Adipocyte (in vitro differentiated cells): ENCODE results near the gene PPP1R3E.
"Not testable (repeated sequence)": the region's sequence is repeated elsewhere in the genome, so short reads cannot be mapped to it uniquely, and the experiment has no call there.

ENCODE experiments used
- DNase-seq: peaks from one replicate; pipeline ENCODE4 v3.0.0-alpha.2; 2015; ENCODE audit warnings: low read depth
- H3K27me3 ChIP-seq: replicated peaks from 2 replicates; pipeline ENCODE4 v1.7.0; 2013; ENCODE audit warnings: mild to moderate bottlenecking, low read length, moderate library complexity; ENCODE audit not compliant: control insufficient read depth, insufficient read depth
- H3K36me3 ChIP-seq: 2 replicates; pipeline ENCODE4 v1.7.0; 2013; ENCODE audit warnings: low read length, mild to moderate bottlenecking, moderate library complexity; ENCODE audit not compliant: control insufficient read depth, insufficient read depth, severe bottlenecking
- H3K4me1 ChIP-seq: 2 replicates; pipeline ENCODE4 v1.7.0; 2013; ENCODE audit warnings: mild to moderate bottlenecking, low read length, moderate library complexity; ENCODE audit not compliant: control insufficient read depth, insufficient read depth
- H3K4me3 ChIP-seq: 2 replicates; pipeline ENCODE4 v1.7.0; 2013; ENCODE audit warnings: mild to moderate bottlenecking, low read length, moderate library complexity
- H3K9ac ChIP-seq: 2 replicates; pipeline ENCODE4 v1.7.0; 2013; ENCODE audit warnings: mild to moderate bottlenecking, low read length, moderate library complexity
- H3K9me3 ChIP-seq: 2 replicates; pipeline ENCODE4 v1.7.0; 2013; ENCODE audit warnings: mild to moderate bottlenecking, low read length, moderate library complexity; ENCODE audit not compliant: control insufficient read depth

The PPP1R3E gene

DNA sequence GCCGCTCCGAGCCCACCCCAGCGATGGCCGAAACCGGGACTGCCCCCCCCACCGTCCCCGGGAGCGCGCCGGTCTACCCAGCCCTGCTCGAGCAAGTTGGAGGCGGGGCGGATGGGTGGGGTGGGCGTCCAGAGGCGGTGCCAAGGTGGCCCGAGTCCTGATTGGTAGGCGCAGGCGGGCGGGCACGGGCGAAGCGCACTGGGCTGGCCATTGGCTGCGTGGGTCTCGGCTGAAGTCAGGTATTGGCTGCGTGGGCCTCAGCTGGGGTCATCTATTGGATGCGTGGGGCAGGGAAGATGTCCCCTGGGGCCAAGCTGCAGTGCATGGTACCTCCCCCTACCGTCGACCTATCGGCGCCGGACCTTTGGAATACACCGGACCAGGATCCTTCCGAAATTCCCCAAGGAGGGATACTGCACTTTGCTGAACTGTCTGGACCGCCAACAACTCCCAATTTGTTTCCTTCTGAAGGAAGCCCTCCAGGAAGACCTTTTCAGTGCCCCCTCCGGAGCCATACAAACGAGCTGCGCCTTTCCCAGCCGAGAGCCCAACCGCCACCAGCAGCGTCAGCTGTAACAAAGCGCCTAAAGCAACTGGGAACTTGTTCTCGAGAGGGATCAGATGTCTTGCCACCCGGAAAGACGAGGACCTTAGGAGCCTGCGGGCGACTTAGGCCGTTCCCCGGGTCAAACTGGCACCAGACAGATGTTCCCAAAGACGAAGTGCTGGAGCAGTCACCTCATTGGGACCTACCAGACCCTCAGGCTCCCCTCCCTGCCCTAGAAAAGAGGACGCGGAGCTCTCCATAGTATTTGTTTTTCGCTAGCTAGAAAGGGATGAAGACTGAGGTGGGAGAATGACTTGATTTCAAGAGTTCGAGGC lies 16.4 kb downstream of the PPP1R3E start, which contains the start of gene HOMEZ:
TSS of gene HOMEZ (minus strand) at position 113 of the 882 bp plus-strand sequence. CDS start 180 bp downstream, outside the sequence.
- Histone ChIP-seq H3K9me3 (no peaks in the 10 kb centered on the region), H3K36me3 (peaks cover 6% of the 10 kb centered on the region), H3K4me3 (peak within 1 kb of the TSS; percentile 97), H3K4me1 (peaks cover 20% of the 10 kb centered on the region), H3K27me3 (no peaks in the 10 kb centered on the region), H3K9ac (peak within 1 kb of the TSS; percentile 96)
- peak; percentile 99 for DNase-seq

DNA sequence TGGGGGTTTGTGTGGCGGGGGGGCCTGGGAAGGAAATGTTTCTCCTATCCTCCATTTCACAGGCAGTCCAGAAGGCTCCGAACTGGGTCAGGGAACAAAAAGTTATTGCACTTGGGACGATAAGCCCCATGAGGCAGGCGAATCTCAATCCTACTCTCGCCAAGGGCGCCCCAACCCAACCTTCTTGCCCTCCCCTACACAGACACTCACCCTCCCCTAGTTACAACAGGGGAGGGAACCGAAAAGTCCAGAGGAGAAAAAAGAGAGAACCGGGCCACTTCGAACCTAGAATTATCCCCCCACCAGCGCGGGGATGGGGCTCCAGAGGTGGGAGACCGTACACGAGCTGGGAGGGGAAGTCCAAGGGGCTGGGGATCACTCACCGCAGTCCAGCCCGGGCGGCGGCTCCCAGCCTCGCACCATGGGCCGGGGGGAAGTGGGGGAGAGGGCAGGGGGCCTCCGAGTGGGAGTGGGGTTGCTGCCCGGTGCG lies 17.1 kb downstream of the PPP1R3E start:
- Histone ChIP-seq H3K36me3 (peaks cover 6% of the 10 kb centered on the region), H3K4me1 (peaks cover 20% of the 10 kb centered on the region), H3K9ac (peak overlapping the region; percentile 96), H3K27me3 (no peaks in the 10 kb centered on the region), H3K9me3 (no peaks in the 10 kb centered on the region), H3K4me3 (peak overlapping the region; percentile 97)
- no peak for DNase-seq

- peaks cover 6% of the 10 kb centered on the region for H3K36me3 ChIP-seq
- peaks cover 20% of the 10 kb centered on the region for H3K4me1 ChIP-seq
- DNase-seq, result peak; percentile 67
- no peaks in the 10 kb centered on the region for H3K9me3 ChIP-seq
- H3K4me3 ChIP-seq, result peak overlapping the region; percentile 97
- H3K27me3 ChIP-seq, result no peaks in the 10 kb centered on the region
- H3K9ac ChIP-seq, result peak overlapping the region; percentile 96
Observed at GRCh38 chr14:23284654-23285529, 17.8 kb downstream of the PPP1R3E start.

- H3K36me3 ChIP-seq, result peaks cover 15% of the 10 kb centered on the region
- DNase-seq, result no peak
- H3K4me1 ChIP-seq, result peaks cover 13% of the 10 kb centered on the region
- no peaks in the 10 kb centered on the region for H3K9me3 ChIP-seq
- H3K4me3 ChIP-seq, result no peak overlapping the region
- H3K9ac ChIP-seq, result no peak overlapping the region
- no peaks in the 10 kb centered on the region for H3K27me3 ChIP-seq
Observed at GRCh38 chr14:23281247-23281646, 21.4 kb downstream of the PPP1R3E start.

DNA sequence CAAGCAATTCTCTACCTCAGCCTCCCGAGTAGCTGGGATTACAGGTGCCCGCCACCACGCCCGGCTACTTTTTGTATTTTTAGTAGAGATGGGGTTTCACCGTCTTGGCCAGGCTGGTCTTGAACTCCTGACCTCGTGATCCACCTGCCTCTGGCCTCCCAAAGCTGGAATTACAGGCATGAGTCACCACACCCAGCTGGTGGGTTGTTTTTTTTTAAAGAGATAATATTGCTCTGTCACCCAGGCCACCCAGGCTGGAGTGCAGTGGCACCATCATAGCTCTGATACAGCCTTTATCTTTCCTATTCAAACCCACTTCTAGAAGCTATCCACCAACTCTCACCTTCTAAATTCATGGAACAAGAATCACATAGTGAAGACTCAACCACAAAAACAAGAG lies 24.7 kb downstream of the PPP1R3E start:
- not testable (repeated sequence) for H3K9ac ChIP-seq, H3K27me3 ChIP-seq, DNase-seq, H3K4me1 ChIP-seq, H3K4me3 ChIP-seq, H3K9me3 ChIP-seq
- peaks cover 30% of the 10 kb centered on the region for H3K36me3 ChIP-seq

- no peak overlapping the region for H3K9ac ChIP-seq
- H3K4me1 ChIP-seq, result no peaks in the 10 kb centered on the region
- peaks cover 28% of the 10 kb centered on the region for H3K36me3 ChIP-seq
- H3K27me3 ChIP-seq, result no peaks in the 10 kb centered on the region
- no peak overlapping the region for H3K4me3 ChIP-seq
- H3K9me3 ChIP-seq, result no peaks in the 10 kb centered on the region
- DNase-seq, result no peak
Observed at GRCh38 chr14:23277189-23277588, 25.5 kb downstream of the PPP1R3E start.

GRCh38 chr14:23275412-23275811 lies 27.2 kb downstream of the PPP1R3E start:
- Histone ChIP-seq H3K27me3 (no peaks in the 10 kb centered on the region), H3K9me3 (no peaks in the 10 kb centered on the region), H3K4me3 (no peak overlapping the region), H3K4me1 (no peaks in the 10 kb centered on the region), H3K36me3 (peaks cover 24% of the 10 kb centered on the region), H3K9ac (no peak overlapping the region)
- no peak for DNase-seq

GRCh38 chr14:23269193-23269592 lies 33.5 kb downstream of the PPP1R3E start:
- Histone ChIP-seq H3K4me3 (no peak overlapping the region), H3K9me3 (no peaks in the 10 kb centered on the region), H3K9ac (no peak overlapping the region), H3K27me3 (no peaks in the 10 kb centered on the region), H3K4me1 (no peaks in the 10 kb centered on the region), H3K36me3 (no peaks in the 10 kb centered on the region)
- DNase-seq, result no peak

GRCh38 chr14:23260849-23261248 lies 41.8 kb downstream of the PPP1R3E start:
- H3K4me1 ChIP-seq, H3K4me3 ChIP-seq, H3K27me3 ChIP-seq, H3K9ac ChIP-seq, H3K36me3 ChIP-seq, DNase-seq, H3K9me3 ChIP-seq: not testable (repeated sequence)

GRCh38 chr14:23259426-23259825 lies 43.2 kb downstream of the PPP1R3E start:
- Histone ChIP-seq H3K4me1 (no peaks in the 10 kb centered on the region), H3K9ac (no peak overlapping the region), H3K9me3 (no peaks in the 10 kb centered on the region), H3K36me3 (no peaks in the 10 kb centered on the region), H3K4me3 (no peak overlapping the region), H3K27me3 (peaks cover 4% of the 10 kb centered on the region)
- DNase-seq, result no peak

DNA sequence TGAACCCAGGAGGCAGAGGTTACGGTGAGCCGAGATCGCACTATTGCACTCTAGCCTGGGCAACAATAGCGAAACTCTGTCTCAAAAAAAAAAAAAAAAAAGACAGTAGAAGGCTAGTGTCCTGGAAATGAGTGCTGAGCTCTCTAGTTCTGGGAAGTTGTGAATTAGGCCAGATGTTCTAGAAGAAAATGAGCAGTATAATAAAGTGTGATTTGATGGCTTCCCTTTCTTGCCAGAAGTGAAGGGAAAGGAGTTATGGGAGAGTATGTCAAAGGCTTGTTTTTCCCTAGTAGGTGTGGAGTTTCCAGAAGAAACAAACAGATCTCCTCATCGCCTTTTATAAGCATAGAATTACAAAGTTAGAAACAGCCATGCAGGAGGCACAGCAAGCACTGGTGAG lies 44.4 kb downstream of the PPP1R3E start:
- no peak overlapping the region for H3K9ac ChIP-seq
- no peak for DNase-seq
- no peaks in the 10 kb centered on the region for H3K36me3 ChIP-seq
- no peaks in the 10 kb centered on the region for H3K9me3 ChIP-seq
- no peaks in the 10 kb centered on the region for H3K4me1 ChIP-seq
- H3K4me3 ChIP-seq, result no peak overlapping the region
- H3K27me3 ChIP-seq, result peaks cover 4% of the 10 kb centered on the region
